ENCODE measurements around the gene MATN1.

Gene MATN1

DNA sequence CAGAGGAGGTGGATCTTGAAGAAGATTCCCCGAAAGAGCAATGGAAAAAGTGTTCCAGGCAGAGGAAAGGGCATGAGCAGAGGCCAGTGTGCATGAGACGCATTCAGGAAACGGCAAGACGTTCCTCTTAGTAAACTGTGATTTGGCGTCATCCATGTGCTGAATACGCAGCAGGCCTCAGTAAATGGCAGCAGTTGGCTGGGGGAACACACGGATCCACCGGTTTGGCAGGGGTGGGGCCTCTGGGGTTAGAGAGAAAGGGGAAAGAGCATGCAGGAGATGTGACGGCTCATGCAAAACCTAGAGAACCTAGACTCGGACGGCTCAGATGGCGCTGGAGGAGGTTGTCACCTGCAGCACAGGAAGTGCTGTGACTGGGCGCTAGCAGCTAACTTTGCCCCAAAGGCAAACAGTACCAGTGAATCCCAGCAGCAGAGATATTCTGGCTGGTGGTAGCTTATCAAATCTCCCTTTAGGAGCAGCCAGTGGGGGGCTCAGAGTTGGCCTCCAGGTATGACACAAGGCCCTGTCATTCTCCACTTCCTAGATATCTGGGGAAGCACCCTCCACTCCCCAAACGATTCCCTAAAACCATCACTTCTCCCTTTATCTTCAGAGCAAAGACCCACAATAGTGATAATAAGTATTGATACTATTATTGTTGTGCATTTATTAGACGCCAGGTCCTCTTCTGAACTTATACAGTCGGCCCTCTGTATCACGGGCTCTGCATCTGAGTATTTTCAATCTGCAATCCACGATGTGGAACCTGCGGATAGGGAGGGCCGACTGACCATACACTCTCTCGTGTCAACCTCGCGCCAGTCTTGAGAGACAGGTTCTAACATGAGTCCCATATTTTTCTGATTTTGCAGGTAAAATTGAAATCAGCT lies 26.6 kb upstream of the MATN1 start:
- Histone ChIP-seq H3K4me3 (ENCODE audit: low read depth, low read length) (no peak overlapping the region), H3K36me3 (ENCODE audit: control insufficient read depth, insufficient read depth, low read length) (no peaks in the 10 kb centered on the region), H3K27ac (ENCODE audit: low read depth, low read length) (no peak overlapping the region)

GRCh38 chr1:30748699-30749401 lies 25.5 kb upstream of the MATN1 start:
- H3K27me3 ChIP-seq (ENCODE audit: control insufficient read depth, insufficient read depth, low read length): no peaks in the 10 kb centered on the region
- H3K4me1 ChIP-seq (ENCODE audit: control insufficient read depth, insufficient read depth, low read length): peaks cover 26% of the 10 kb centered on the region; the same call in 1 of the 2 replicates
- no peak overlapping the region; the same call in 1 of the 2 replicates for H3K27ac ChIP-seq (ENCODE audit: low read depth, low read length)
- no peaks in the 10 kb centered on the region for H3K9me3 ChIP-seq (ENCODE audit: control insufficient read depth, insufficient read depth, low read depth, low read length)
- H3K4me3 ChIP-seq (ENCODE audit: low read depth, low read length): no peak overlapping the region
- H3K9ac ChIP-seq (ENCODE audit: low read length): no peak overlapping the region
- no peaks in the 10 kb centered on the region for H3K36me3 ChIP-seq (ENCODE audit: control insufficient read depth, insufficient read depth, low read length)

More for the DNA sequence above, 26.6 kb upstream of the MATN1 start:
- peaks cover 26% of the 10 kb centered on the region; the same call in 1 of the 2 replicates for H3K4me1 ChIP-seq (ENCODE audit: control insufficient read depth, insufficient read depth, low read length)
- no peaks in the 10 kb centered on the region for H3K27me3 ChIP-seq (ENCODE audit: control insufficient read depth, insufficient read depth, low read length)
- H3K9me3 ChIP-seq (ENCODE audit: control insufficient read depth, insufficient read depth, low read depth, low read length): no peaks in the 10 kb centered on the region
- no peak overlapping the region for H3K9ac ChIP-seq (ENCODE audit: low read length)

GRCh38 chr1:30748098-30748698 lies 24.8 kb upstream of the MATN1 start:
- Histone ChIP-seq H3K4me1 (ENCODE audit: control insufficient read depth, insufficient read depth, low read length) (peaks cover 26% of the 10 kb centered on the region; the same call in 1 of the 2 replicates), H3K36me3 (ENCODE audit: control insufficient read depth, insufficient read depth, low read length) (no peaks in the 10 kb centered on the region), H3K9ac (ENCODE audit: low read length) (no peak overlapping the region), H3K27ac (ENCODE audit: low read depth, low read length) (no peak overlapping the region; the same call in 1 of the 2 replicates), H3K4me3 (ENCODE audit: low read depth, low read length) (no peak overlapping the region), H3K9me3 (ENCODE audit: control insufficient read depth, insufficient read depth, low read depth, low read length) (no peaks in the 10 kb centered on the region), H3K27me3 (ENCODE audit: control insufficient read depth, insufficient read depth, low read length) (no peaks in the 10 kb centered on the region)

DNA sequence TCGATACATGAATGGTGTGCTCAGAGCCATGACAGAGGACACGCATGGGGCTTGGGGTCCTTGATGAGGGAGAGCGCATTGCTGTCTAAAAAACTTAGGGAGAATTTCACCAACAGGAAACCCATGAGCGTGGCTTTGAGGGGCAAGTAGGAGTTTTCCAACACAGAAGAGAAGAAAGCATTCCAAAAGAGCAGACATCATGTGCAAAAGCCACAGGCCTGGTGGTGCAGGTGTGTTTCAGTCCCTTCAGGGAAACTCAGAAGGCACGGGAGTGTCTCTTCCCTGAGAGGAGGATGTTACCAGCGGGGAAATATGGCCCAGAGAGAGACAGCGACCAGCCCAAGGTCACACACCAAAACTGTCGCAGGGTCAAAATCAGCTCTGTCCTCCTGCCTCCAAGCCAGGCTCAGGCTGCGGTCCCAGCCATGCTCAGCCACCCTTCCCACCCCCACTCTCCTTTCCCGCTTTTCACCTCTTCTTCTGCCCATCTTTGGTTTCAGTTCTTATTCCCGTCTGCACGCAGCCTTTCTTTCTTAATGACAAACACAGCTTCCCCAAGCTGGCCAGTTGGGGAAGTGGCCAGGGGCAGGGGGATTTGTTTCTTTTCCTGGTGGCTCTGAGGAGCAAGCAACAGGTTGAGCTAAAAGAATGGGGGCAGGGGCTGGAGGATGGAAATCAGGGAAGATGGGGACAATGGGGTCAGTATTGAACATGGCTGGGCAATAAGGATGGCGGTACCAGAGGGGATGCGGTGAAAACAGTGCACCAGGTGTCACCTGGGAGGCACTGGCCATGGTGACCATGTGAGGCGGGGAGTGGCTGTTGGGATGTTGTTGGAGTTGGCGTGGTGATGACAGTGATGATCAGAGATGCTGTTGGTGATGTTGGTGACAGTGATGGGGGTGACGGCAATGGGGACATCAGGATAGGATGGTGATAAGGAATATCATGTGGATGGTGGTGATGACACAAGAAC lies 23.9 kb upstream of the MATN1 start:
- peaks cover 26% of the 10 kb centered on the region; the same call in 1 of the 2 replicates for H3K4me1 ChIP-seq (ENCODE audit: control insufficient read depth, insufficient read depth, low read length)
- H3K9me3 ChIP-seq (ENCODE audit: control insufficient read depth, insufficient read depth, low read depth, low read length): no peaks in the 10 kb centered on the region
- H3K4me3 ChIP-seq (ENCODE audit: low read depth, low read length): no peak overlapping the region
- no peak overlapping the region for H3K9ac ChIP-seq (ENCODE audit: low read length)
- H3K36me3 ChIP-seq (ENCODE audit: control insufficient read depth, insufficient read depth, low read length): no peaks in the 10 kb centered on the region
- H3K27ac ChIP-seq (ENCODE audit: low read depth, low read length): no peak overlapping the region
- no peaks in the 10 kb centered on the region for H3K27me3 ChIP-seq (ENCODE audit: control insufficient read depth, insufficient read depth, low read length)

GRCh38 chr1:30746212-30747032 lies 23.0 kb upstream of the MATN1 start:
- H3K4me1 ChIP-seq (ENCODE audit: control insufficient read depth, insufficient read depth, low read length): peaks cover 31% of the 10 kb centered on the region
- no peaks in the 10 kb centered on the region for H3K9me3 ChIP-seq (ENCODE audit: control insufficient read depth, insufficient read depth, low read depth, low read length)
- no peaks in the 10 kb centered on the region for H3K36me3 ChIP-seq (ENCODE audit: control insufficient read depth, insufficient read depth, low read length)
- H3K27me3 ChIP-seq (ENCODE audit: control insufficient read depth, insufficient read depth, low read length): no peaks in the 10 kb centered on the region
- H3K9ac ChIP-seq (ENCODE audit: low read length): no peak overlapping the region
- no peak overlapping the region for H3K27ac ChIP-seq (ENCODE audit: low read depth, low read length)
- no peak overlapping the region for H3K4me3 ChIP-seq (ENCODE audit: low read depth, low read length)

- Histone ChIP-seq H3K4me1 (ENCODE audit: control insufficient read depth, insufficient read depth, low read length) (peaks cover 37% of the 10 kb centered on the region), H3K9me3 (ENCODE audit: control insufficient read depth, insufficient read depth, low read depth, low read length) (no peaks in the 10 kb centered on the region), H3K27ac (ENCODE audit: low read depth, low read length) (no peak overlapping the region), H3K36me3 (ENCODE audit: control insufficient read depth, insufficient read depth, low read length) (no peaks in the 10 kb centered on the region), H3K9ac (ENCODE audit: low read length) (no peak overlapping the region), H3K4me3 (ENCODE audit: low read depth, low read length) (no peak overlapping the region), H3K27me3 (ENCODE audit: control insufficient read depth, insufficient read depth, low read length) (no peaks in the 10 kb centered on the region)
Observed at GRCh38 chr1:30745834-30746208, 22.4 kb upstream of the MATN1 start.

GRCh38 chr1:30745156-30745833 lies 21.9 kb upstream of the MATN1 start:
- Histone ChIP-seq H3K4me3 (ENCODE audit: low read depth, low read length) (no peak overlapping the region), H3K9ac (ENCODE audit: low read length) (no peak overlapping the region), H3K9me3 (ENCODE audit: control insufficient read depth, insufficient read depth, low read depth, low read length) (no peaks in the 10 kb centered on the region), H3K27ac (ENCODE audit: low read depth, low read length) (no peak overlapping the region), H3K4me1 (ENCODE audit: control insufficient read depth, insufficient read depth, low read length) (peaks cover 41% of the 10 kb centered on the region), H3K36me3 (ENCODE audit: control insufficient read depth, insufficient read depth, low read length) (no peaks in the 10 kb centered on the region), H3K27me3 (ENCODE audit: control insufficient read depth, insufficient read depth, low read length) (no peaks in the 10 kb centered on the region)

GRCh38 chr1:30744060-30744756 lies 20.8 kb upstream of the MATN1 start:
- Histone ChIP-seq H3K27me3 (ENCODE audit: control insufficient read depth, insufficient read depth, low read length) (no peaks in the 10 kb centered on the region), H3K4me1 (ENCODE audit: control insufficient read depth, insufficient read depth, low read length) (peaks cover 39% of the 10 kb centered on the region), H3K27ac (ENCODE audit: low read depth, low read length) (no peak overlapping the region), H3K4me3 (ENCODE audit: low read depth, low read length) (no peak overlapping the region), H3K9me3 (ENCODE audit: control insufficient read depth, insufficient read depth, low read depth, low read length) (no peaks in the 10 kb centered on the region), H3K9ac (ENCODE audit: low read length) (no peak overlapping the region), H3K36me3 (ENCODE audit: control insufficient read depth, insufficient read depth, low read length) (no peaks in the 10 kb centered on the region)

GRCh38 chr1:30743584-30744059 lies 20.2 kb upstream of the MATN1 start:
- H3K4me1 ChIP-seq (ENCODE audit: control insufficient read depth, insufficient read depth, low read length): peaks cover 34% of the 10 kb centered on the region
- H3K36me3 ChIP-seq (ENCODE audit: control insufficient read depth, insufficient read depth, low read length): no peaks in the 10 kb centered on the region
- H3K4me3 ChIP-seq (ENCODE audit: low read depth, low read length): no peak overlapping the region
- H3K27me3 ChIP-seq (ENCODE audit: control insufficient read depth, insufficient read depth, low read length): no peaks in the 10 kb centered on the region
- H3K9ac ChIP-seq (ENCODE audit: low read length): no peak overlapping the region
- no peak overlapping the region for H3K27ac ChIP-seq (ENCODE audit: low read depth, low read length)
- no peaks in the 10 kb centered on the region for H3K9me3 ChIP-seq (ENCODE audit: control insufficient read depth, insufficient read depth, low read depth, low read length)

Measured in HUES6 (cell line).